Fibroblast of the conjunctiva (primary cell): Measurements from ENCODE around the gene NECAP2.
"Not testable (repeated sequence)": the region's sequence is repeated elsewhere in the genome, so short reads cannot be mapped to it uniquely, and the experiment has no call there.

Experiments used
- DNase-seq: peaks from one replicate; pipeline ENCODE4 v3.0.0-alpha.2; 2010; ENCODE audit warnings: low read depth

The NECAP2 gene

GRCh38 chr1:16498573-16499413, 58.3 kb downstream of the NECAP2 start:
- peak; percentile 45 for DNase-seq

GRCh38 chr1:16500466-16500865, 59.9 kb downstream of the NECAP2 start:
- not testable (repeated sequence) for DNase-seq

DNA sequence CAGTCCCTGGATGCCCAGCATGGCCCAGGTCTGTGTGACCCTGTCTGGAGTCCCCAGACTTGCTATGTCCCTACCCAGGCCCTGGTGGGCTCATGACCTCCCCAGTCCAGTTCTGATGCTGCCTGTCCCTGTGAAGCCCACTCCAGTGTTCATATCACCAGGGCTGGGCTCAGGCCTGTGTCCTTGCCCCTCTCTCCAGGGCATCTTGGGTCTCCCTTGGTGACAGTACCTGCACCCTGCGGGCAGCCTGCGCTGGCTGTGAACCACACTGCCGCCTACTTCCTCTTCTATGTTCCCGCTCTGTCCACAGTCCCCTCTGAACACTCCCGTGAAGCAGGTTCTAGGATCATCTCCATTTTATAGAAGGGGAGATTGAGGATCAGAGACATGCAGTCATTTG, 60.5 kb downstream of the NECAP2 start:
- DNase-seq = not testable (repeated sequence)

DNA sequence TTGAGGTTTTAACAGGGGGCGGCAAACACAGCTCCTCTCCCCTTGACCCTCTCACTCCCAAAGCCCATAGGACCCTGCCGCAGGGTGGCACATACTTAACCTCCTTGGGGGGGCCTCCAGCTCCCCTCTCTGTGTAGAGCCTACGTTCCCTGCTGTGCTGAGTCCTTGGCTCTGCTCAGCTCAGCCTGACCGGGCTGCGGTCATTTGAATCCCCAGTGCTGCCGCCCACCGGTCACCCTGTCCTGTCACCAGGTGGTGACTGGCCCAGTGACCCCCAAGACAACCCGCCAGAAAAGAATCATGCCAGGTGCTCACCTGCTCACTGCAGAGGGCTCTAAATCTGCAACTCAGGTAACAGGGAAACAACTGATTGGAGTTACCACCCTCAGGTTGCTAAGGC, 60.9 kb downstream of the NECAP2 start:
- not testable (repeated sequence) for DNase-seq

GRCh38 chr1:16503494-16503893, 63.0 kb downstream of the NECAP2 start:
- no peak for DNase-seq

DNA sequence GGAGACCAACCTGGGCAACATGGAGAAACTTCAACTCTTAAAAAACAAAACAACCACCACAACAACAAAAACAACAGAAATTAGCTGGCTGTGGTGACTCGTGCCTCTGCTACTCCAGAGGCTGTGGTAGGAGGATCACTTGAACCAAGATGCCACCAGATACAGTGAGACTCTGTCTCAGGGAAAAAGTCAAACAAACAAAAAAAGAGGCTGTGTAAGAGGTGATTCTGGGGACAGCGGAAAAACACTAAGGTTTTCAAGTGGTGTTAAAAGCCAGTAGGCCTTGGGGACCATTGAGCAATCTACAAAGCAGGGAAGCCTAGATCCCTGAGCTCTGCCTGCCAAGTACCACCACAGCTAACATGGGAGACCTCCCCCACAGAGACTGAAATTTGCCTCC, 65.3 kb downstream of the NECAP2 start:
- not testable (repeated sequence) for DNase-seq

GRCh38 chr1:16506364-16507136, 66.0 kb downstream of the NECAP2 start:
- not testable (repeated sequence) for DNase-seq

DNA sequence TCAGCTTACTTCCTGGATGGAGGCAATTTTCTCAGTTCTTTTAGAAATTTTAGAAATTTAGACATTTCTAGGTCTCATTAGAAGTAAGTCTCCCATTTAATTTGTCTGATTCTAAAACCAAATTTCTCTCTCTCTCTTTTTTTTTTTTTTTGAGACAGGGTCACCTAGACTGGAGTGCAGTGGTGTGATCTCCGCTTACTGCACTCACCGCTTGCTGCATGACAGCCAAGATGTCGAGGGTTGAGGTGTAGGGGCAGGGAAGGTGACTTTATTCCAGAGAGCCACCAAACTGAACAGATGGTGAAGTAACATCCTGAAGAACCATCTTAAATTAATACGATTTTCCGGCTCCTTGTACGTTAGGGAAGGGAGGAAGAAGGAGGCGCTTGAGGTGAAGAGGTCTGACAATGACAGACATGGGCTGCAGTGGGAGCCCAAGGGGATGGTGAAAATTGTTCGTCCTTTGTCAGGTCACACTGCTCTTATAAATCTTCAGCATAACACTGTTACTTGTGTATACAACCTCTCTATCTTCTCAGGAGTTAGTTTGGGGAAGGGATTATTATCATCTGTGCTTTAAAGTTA, 68.4 kb downstream of the NECAP2 start:
- not testable (repeated sequence) for DNase-seq
